ENCODE data around the gene TTC1.

DNA sequence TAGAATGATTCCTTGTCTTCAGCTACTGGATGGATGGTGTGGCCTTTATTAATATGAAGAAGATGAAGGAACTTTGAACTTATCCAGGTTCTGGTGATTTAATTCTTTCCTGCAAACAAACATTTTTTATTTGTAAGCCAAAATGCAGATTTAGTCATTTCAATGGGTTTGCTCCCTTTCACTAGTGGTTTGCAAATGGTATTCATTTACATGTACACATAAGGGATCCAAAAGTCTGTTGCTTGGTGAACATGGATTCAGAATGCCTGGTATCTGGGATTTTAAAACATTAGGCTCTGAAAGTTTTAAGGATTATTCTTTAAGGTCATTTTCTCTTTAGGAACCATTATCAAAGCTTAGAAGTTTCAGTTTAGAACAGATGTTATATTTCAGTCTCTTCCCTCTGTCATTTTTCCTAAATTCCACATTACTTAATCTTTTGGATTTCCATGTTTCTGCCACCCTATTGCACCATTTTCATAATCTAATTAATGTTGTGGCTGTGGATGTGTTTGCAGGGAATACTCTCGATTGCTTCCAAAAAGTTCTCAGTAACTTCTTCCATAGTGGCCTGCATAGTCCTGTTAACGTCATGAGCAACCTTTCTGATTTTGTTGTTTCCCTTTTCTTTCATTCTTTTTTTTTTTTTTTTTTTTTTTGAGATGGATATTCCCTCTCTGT, 10.1 kb downstream of the TTC1 start:
- TF ChIP-seq, protein P1, sequence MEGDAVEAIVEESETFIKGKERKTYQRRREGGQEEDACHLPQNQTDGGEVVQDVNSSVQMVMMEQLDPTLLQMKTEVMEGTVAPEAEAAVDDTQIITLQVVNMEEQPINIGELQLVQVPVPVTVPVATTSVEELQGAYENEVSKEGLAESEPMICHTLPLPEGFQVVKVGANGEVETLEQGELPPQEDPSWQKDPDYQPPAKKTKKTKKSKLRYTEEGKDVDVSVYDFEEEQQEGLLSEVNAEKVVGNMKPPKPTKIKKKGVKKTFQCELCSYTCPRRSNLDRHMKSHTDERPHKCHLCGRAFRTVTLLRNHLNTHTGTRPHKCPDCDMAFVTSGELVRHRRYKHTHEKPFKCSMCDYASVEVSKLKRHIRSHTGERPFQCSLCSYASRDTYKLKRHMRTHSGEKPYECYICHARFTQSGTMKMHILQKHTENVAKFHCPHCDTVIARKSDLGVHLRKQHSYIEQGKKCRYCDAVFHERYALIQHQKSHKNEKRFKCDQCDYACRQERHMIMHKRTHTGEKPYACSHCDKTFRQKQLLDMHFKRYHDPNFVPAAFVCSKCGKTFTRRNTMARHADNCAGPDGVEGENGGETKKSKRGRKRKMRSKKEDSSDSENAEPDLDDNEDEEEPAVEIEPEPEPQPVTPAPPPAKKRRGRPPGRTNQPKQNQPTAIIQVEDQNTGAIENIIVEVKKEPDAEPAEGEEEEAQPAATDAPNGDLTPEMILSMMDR (conservative IDR thresholded peaks at IDR 0.05): no peak
- TF ChIP-seq ZFX (IDR thresholded peaks at IDR 0.05): no peak

Data from C4-2B (cell line).